Nephron (organoid): ENCODE measurements around the gene E4F1.

Source experiments
- H3K27ac Mint-ChIP-seq, 3 experiments: 2 replicates each; pipeline ENCODE4 v1.8.0; 2020; ENCODE audit warnings: mixed read lengths in 3 of 3, mild to moderate bottlenecking in 2 of 3, moderate library complexity in 1 of 3
- H3K27me3 Mint-ChIP-seq: 2 replicates; pipeline ENCODE4 v1.8.0; 2021; ENCODE audit warnings: low read depth, mild to moderate bottlenecking, moderate library complexity, mixed read lengths
- H3K36me3 Mint-ChIP-seq: 2 replicates; pipeline ENCODE4 v1.8.0; 2020; ENCODE audit warnings: low read depth, mixed read lengths
- H3K4me1 Mint-ChIP-seq: 2 replicates; pipeline ENCODE4 v1.8.0; 2020; ENCODE audit warnings: mixed read lengths
- H3K4me3 Mint-ChIP-seq, 3 experiments: 2 replicates each; pipeline ENCODE4 v1.8.0; 2020; ENCODE audit warnings: mild to moderate bottlenecking in 3 of 3, mixed read lengths in 3 of 3, moderate library complexity in 2 of 3
- H3K9me3 Mint-ChIP-seq: 2 replicates; pipeline ENCODE4 v1.8.0; 2020; ENCODE audit warnings: mixed read lengths
- CTCF ChIP-seq, 3 experiments: fragments of 200-600 bp; sonication (generic); IDR thresholded peaks; one replicate each; pipeline ENCODE4 v1.5.0; 2021; ENCODE audit warnings: antibody characterized with exemption in 3 of 3; ENCODE audit not compliant: unreplicated experiment in 3 of 3

Gene E4F1

GRCh38 chr16:2278956-2279800, 55.8 kb downstream of the E4F1 start:
- no peak for TF ChIP-seq CTCF (IDR thresholded peaks at IDR 0.05; ENCODE audit: unreplicated experiment in 3 of 3)
- H3K4me1 Mint-ChIP-seq = peaks cover 11% of the 10 kb centered on the region
- no peaks in the 10 kb centered on the region for H3K36me3 Mint-ChIP-seq
- H3K4me3 Mint-ChIP-seq = no peak overlapping the region
- H3K27ac Mint-ChIP-seq = no peak overlapping the region
- peaks cover 6% of the 10 kb centered on the region for H3K27me3 Mint-ChIP-seq
- H3K9me3 Mint-ChIP-seq = no peaks in the 10 kb centered on the region

GRCh38 chr16:2280461-2280860, 57.1 kb downstream of the E4F1 start:
- TF ChIP-seq CTCF (IDR thresholded peaks at IDR 0.05; ENCODE audit: unreplicated experiment in 3 of 3) = no peak
- no peak overlapping the region for H3K27ac Mint-ChIP-seq
- H3K4me3 Mint-ChIP-seq = no peak overlapping the region
- H3K27me3 Mint-ChIP-seq = peaks cover 7% of the 10 kb centered on the region
- no peaks in the 10 kb centered on the region for H3K36me3 Mint-ChIP-seq
- no peaks in the 10 kb centered on the region for H3K9me3 Mint-ChIP-seq
- peaks cover 11% of the 10 kb centered on the region for H3K4me1 Mint-ChIP-seq

GRCh38 chr16:2280981-2281542, 57.7 kb downstream of the E4F1 start:
- peaks cover 7% of the 10 kb centered on the region for H3K27me3 Mint-ChIP-seq
- TF ChIP-seq CTCF (IDR thresholded peaks at IDR 0.05; ENCODE audit: unreplicated experiment in 3 of 3) = no peak
- no peaks in the 10 kb centered on the region for H3K9me3 Mint-ChIP-seq
- H3K4me1 Mint-ChIP-seq = peaks cover 11% of the 10 kb centered on the region
- H3K4me3 Mint-ChIP-seq = no peak overlapping the region
- no peak overlapping the region for H3K27ac Mint-ChIP-seq
- no peaks in the 10 kb centered on the region for H3K36me3 Mint-ChIP-seq

- H3K9me3 Mint-ChIP-seq = no peaks in the 10 kb centered on the region
- no peak for TF ChIP-seq CTCF (IDR thresholded peaks at IDR 0.05; ENCODE audit: unreplicated experiment in 3 of 3)
- no peak overlapping the region for H3K27ac Mint-ChIP-seq
- H3K4me3 Mint-ChIP-seq = no peak overlapping the region
- no peaks in the 10 kb centered on the region for H3K36me3 Mint-ChIP-seq
- peaks cover 7% of the 10 kb centered on the region for H3K27me3 Mint-ChIP-seq
- peaks cover 11% of the 10 kb centered on the region for H3K4me1 Mint-ChIP-seq
These were observed 58.9 kb downstream of the E4F1 start for GRCh38 chr16:2282262-2282661.

GRCh38 chr16:2282866-2283555, 59.6 kb downstream of the E4F1 start:
- H3K4me1 Mint-ChIP-seq = peaks cover 11% of the 10 kb centered on the region
- no peak overlapping the region for H3K27ac Mint-ChIP-seq
- H3K9me3 Mint-ChIP-seq = no peaks in the 10 kb centered on the region
- H3K36me3 Mint-ChIP-seq = no peaks in the 10 kb centered on the region
- no peak for TF ChIP-seq CTCF (IDR thresholded peaks at IDR 0.05; ENCODE audit: unreplicated experiment in 3 of 3)
- H3K4me3 Mint-ChIP-seq = no peak overlapping the region
- peaks cover 7% of the 10 kb centered on the region for H3K27me3 Mint-ChIP-seq
